ENCODE measurements around the gene GRB10.

- TF ChIP-seq POLR2A (IDR thresholded peaks at IDR 0.05; ENCODE audit: low read length) = no peak
- no peak for TF ChIP-seq GATA1 (IDR thresholded peaks at IDR 0.05; ENCODE audit: low read depth, low read length)
These were observed 54.5 kb downstream of the GRB10 start for GRCh38 chr7:50728184-50728583.

Measured in erythroblast (primary cell).